Bone marrow (tissue), 2 donors: ENCODE measurements around the gene VEGFD.
A peak's percentile ranks its signal among the peaks of the same experiment; 100 is the strongest.

Source experiments
- DNase-seq, 2 donors: peaks; one replicate each; lab custom pipeline; 2025; lab: John Stamatoyannopoulos, UW

The VEGFD gene

DNA sequence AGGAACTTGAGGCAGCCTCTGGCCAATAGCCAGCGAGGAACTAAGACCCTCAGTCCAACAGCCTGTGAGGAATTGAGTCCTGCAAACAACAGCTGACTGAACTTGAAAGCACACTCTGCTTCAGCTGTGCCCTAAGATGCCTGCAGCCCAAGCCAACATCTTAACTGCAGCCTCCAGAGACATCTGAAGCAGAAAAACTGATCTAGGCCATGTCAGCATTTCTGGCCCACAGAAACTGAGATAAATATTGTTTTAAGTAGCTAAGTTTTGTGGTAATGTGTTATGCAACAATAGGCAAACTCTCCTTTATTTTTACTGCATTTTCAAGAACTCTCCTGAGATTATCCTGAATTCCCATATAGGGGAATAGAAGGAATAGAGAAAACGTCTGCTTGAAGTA is 24.5 kb downstream of the VEGFD start:
- no peak for DNase-seq

DNA sequence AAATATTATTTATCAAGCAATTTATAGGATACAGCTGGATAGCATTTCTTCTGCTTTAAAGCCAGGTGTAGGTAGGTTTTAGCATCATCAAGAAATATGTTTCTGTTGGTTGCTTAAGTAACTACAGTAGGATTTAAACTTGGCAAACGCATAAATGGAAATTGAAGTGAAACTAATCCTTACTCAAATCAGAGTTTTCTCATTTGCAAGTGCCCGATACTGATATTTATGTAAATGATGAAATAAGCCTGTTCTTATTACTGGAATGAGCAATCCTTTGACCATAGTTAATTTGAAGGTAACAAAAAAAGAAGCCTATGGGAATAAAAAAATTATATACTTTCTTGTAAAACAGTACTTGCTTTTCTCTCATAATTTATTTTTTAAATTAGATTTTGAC is 25.7 kb downstream of the VEGFD start:
- DNase-seq = no peak

DNA sequence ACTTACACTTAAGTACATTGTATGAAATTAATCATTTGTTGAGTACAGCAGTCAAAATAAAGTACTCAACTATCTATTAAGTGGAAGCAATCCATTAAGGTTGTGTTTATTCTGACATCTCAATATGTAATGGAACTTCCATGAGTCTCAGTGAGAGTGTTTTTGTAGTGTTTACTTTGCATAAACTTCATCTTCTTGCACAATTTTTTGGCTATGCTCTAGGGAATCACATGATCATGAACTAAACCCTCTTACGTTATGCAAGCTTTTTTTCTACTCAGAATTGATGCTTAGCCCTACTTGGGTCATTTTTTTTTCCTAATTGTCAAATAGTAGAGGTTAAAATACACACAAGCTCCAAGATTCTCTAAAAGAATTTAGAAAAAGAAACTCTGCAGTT is 27.8 kb downstream of the VEGFD start:
- DNase-seq = no peak

DNA sequence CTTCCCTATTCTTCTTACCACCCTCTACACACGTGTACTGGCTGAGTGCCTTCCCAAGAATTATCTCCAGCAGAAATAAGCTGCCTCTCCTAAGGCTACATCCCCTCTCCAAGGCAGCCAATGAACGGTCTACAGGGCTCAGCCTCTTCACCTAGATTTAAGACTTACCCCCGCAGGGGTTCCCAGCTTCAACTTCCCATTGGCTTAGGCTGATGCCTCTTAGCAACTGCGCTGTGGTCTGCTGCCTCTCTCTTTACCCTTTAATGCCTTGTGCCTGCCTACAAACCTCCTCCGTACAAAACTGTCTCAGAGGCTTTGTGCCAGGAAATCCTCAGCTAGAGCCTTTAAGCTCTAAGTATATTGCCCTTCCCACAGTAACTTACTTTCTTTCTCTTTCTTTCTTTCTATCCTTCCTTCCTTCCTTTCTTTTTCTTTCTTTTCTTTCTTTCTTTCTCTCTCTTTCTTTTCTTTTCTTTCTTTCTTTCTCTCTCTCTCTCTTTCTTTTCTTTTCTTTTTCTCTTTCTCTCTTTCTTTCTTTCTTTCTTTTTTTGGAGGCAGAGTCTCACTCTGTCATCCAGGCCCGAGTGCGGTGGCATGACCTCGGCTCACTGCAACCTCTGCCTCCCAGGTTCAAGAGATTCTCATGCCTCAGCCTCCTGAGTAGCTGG is 33.8 kb downstream of the VEGFD start:
- DNase-seq = no peak

DNA sequence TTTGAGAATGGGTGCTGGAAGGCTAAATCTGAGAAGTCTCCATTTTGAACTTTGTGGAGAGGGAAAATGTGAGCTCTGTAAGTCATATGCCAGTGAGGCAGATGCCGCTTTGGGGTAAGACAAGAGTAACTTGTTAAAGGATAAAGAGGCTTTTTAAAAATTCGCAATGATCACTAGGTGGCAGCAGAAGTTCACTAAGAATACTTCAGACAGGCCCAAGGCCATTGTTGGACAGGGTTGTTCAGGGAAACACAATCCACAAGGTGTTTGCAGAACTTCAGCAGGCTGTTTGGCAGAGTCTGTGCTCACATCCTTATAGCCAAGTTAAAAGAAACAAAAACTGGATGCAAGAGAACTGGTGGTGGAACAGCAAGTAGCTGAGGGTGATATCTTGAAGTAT is 35.2 kb downstream of the VEGFD start:
- peak in 1 of 2 donors; percentile 6 for DNase-seq

DNA sequence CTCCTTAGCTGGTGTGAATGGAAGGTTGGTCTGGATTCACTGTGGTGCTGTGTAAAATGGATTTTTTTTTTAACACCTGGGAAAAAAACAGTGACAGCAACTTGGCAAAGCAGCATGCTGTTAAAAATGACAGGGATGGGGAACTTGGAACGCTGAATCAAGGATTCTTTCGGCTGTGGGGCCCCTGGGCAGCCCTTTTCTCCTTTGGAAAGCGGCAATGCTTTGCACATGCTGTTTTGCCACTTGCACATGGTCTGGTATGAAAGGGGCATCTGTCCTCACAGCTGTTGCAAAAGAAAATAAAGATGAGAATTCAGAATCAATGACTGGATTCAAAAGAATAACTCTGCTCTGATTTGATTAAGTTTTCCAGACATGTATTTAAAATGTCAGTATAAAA is 38.2 kb downstream of the VEGFD start:
- no peak for DNase-seq

DNA sequence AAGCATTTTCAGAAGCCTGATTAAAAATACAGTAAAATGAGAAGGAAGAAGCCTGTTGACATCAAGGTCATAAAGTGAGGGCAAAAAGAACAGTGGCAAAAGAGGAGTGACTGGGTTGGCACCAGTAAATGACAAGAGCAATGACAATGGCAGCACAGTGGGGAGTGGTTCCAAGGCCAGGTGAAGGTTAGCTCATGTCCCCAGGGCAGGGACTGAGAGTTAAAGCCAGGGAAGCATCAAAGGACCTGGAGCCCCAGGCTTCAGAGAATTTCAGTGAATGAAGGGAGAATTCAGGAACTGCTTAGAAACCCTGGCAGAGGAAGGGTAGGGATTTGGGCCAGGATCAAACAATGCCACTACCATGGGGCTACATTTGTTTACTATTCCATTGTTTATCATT is 40.1 kb downstream of the VEGFD start:
- no peak for DNase-seq

DNA sequence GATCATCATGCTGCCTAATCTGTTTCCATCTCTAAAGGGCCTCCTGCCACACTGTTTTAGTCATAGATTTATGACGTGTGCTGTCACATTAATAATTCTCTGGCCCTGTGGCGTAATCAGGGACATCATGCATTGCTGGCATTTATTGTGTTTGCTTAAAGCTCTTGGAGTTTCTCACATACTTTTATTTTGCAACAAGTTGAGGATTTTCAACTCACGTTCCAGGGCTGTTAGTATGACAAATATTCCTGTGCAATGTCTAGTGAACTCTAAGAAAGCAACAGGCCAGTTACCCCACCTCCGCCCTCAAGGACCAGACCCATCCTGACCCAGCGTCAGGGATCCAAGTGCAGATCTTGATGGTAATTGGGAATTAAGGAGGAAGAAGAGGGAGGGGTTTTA is 41.1 kb downstream of the VEGFD start:
- DNase-seq = no peak

DNA sequence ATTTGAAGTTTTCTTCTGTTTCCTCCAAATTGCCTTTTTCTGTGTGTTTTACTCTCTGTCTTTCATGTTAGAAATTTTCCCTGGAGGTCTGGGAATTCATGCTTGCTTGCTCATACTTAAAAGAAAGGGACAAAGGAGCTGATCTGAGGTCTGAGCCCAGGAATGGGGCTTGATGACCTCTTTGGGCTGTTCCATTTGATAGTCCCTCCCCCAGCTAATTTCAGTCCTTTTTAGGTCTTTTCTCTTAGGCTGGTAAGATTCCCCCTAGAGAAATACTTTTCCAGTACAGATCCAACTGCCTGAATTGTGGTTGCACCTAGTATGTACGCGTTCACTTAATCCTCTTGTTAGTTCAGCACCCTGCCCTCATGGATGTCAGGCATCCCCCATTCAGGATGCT is 43.3 kb downstream of the VEGFD start:
- DNase-seq = no peak

DNA sequence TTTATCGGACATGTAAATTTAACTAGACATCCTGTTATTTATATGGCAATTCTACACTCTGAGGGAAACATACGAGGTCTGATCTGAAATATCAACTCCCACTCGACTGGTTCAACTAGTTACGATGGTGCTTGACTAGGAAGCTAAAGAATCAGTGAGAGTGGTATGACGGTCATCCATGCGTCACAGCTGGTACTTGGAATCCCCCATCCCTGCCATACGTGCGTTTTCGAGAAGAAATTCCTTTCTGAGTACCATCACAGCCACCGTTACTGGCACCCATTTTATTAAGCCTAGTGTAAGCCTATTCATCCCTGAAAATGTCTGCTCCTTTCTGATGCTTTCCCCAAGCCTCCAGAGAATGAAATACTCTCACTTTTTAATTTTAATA is 48.2 kb downstream of the VEGFD start:
- DNase-seq = no peak

DNA sequence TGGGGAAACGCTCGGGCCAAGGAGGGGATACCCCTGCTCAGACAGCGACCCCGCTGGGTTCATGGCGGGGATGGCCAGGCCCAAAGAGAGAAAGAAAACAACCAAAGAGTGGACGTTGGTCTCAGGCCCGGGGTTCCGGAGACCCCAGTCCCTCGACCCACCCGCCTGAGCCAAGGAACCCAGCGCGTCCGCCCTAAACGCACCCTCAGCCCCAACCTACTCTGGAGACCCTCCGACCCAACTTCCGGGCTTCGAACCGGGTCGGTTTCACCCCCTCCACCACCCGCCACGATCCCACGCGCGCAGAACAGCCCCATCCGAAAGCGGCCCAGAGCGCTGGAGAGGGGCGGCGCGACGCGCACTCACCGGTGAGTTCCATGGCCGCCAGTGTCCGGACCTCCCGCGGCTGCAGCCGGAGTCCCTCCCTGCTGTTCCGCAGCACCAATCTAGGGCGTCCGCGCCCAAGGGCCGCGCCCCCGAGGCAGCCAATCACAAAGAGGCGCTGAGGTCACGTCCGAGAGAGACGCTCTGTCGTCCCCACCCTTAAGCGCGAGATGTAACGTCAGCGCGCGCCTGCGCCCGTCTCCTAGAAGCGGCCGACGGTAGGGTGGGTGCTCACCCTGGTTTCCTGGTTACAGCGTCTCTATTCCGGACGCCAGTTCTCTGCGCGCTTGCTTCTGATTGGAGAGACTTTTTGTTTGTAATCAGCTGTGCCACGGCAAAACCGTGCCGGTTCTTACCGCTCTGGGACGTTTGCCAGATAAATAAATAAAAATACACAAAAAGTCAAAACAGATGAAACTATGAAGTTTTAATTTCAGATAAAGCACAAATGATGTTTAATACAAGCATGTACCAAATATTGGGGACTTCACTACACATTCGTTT is 48.8 kb downstream of the VEGFD start, which contains the start of gene PIGA:
Gene PIGA, minus strand, starts transcription at position 389 of the 888 bp plus-strand sequence. CDS start 3,593 bp downstream, outside the sequence.
- DNase-seq = peak; percentile 38 to 87

DNA sequence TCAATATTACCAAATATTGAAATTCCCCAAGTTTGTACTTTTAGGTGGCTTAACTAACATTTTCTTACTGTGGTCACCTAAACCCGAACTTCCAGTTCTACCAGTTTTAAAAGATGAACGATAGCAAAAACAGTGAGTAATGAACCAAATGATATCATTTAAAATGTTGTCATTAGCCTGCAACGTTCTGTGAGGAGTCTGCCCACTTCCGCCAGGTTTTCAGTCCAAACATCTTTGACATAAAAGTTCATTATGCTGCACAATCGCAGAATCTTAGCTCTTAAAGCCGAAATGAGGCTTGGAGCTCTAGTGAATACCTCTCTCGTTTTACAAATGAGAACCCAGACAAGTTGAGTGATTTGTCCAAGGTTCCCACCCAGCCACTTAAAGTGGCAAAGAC is 49.7 kb downstream of the VEGFD start:
- no peak for DNase-seq

DNA sequence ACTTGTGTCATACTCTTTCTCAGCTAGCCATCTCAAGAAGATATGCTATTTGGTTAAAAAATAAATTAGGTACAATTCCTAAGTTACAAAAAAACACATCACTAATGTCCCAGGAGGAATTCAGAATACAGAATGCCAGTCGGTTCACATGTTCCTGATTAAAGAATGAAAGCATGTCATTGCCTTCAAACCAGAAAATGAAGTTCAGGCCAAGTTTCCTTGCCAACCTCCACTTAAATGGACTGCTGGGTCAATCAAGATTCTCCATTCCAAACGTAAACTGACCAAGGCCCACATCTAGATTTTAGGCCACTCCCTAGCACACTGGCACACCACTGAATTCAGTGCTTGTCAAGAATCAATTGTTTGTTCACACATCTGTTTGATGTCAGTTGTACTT is 55.4 kb downstream of the VEGFD start:
- no peak for DNase-seq

DNA sequence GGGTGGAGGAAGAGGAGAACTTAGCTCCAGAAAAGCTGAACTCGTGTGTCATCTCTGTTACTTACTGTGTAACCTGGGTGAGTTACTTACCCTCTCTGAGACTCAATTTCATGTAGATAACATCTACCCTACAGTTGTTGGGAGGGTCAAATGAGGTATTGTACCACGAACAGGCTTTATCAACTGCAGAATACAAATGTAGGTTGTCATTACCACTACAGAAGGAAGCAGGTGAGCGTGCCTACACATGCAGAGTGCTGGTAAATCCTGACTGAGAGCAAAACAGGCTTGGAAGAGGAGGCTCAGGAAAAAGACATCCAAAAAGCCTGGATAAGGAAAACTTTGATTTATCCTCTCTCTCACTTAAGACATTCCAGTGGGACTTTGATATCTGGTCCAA is 56.1 kb downstream of the VEGFD start:
- no peak for DNase-seq

DNA sequence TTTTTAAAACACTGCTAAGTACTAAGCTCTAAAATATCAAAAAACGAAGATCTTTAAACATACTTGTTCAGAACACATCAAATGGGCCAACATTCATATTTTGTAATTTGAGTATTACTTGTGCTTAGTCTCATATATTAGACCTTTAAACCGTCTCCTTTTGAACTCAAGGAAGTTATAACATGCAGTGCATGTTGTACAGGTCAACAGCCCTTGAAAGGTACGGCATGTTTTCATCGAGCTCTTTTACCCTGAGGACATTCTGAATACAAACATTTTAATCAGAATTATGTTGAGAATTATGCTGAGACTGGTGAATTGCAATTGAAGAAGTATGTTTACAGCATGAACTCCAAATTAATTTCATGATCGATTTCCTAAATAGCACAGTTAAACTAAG is 61.7 kb downstream of the VEGFD start:
- no peak for DNase-seq

DNA sequence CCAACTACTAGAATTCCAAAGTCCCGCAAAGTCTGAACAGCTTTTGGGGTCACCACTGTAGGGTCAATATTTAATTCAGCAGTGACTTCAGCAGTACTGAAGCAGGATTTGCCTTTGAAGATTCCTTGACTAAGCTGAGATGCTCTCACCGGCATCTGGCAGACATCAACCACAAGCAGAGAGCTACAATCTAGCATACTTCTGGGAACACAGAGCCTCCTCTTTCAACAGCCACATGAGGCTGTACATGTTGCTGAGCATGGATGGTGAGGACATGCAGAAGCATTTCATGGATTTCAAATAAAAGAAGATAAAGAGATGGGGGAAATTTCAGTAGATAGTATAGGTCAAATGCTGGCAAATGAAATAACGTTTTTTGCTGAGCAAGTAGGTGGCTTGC is 62.1 kb downstream of the VEGFD start:
- DNase-seq = no peak

DNA sequence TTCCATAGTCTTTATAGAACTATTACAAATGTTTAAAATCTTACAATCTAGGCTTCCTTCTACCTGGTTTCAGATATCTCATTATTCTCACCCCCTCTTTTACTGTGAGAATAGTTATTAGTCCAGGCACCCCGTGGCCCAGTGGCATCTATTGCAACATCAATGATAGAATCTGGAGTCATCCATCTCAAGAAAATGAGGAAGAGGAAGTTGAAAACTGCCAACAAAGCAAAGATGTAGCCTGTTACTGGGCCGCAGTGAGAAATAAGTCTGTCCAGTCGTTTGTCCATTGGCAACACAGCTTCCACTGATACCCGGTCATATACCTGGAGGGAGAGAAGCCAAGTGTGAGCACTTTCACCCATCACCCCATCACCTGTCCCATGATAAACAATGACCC is 62.8 kb downstream of the VEGFD start:
- DNase-seq = no peak

DNA sequence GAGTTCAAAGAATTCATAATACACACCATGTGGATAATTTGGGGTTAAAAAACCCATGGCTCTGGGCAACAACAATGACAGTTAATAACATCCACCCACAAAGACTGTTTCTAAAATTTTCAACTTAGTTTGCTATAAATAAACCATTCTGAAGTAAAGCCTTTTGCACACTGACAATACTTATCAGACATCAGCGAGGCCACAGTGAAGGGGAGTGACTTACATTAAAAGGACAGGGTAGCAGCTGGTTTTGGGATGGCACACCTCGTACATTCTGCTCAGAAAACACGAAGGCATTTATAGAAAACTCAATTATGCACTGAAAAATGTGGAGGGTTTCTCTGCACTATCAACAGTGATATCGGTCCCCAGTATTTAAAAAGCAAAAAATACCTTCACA is 63.9 kb downstream of the VEGFD start:
- DNase-seq = no peak

DNA sequence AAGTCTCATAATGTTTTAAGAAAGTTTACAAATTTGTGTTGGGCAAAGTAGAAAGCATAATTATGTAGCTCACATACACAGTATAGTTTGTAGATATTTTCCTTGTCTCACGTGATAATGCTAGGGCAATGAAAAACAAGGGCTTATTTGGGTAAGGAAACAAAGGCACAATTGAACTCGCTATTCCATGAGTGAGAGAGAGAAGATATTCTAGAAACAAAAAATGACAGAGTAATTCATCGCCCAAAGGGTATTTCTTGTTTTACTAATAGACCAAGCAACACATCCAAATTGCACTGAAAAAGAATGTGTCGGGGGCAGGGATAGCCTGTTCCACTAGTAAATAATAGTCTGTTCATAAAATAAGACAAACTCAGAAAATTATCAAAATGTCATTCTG is 65.1 kb downstream of the VEGFD start:
- DNase-seq = no peak

DNA sequence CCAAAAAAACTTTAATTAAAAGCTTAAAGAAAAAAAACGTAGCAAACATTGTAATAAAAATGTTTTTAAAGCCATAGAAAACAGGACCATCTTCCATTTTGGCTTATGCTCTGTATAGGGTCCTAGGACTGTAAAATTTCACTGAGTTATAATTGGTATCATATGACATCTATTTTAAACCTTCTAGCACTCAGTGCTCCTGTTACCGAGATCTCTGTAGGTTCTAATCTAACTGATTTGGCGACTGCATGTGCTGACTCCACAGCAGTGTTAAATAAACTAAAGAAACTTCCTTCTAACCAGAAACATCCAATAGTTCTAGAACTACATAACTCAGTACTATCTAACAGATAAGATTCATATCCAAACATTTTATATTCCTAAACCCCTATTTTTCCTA is 68.7 kb downstream of the VEGFD start, which contains the start of gene ASB11:
Gene ASB11, minus strand, starts transcription at position 132 of the 400 bp plus-strand sequence. Its CDS starts 35 bp downstream, at position 97.
- no peak for DNase-seq

DNA sequence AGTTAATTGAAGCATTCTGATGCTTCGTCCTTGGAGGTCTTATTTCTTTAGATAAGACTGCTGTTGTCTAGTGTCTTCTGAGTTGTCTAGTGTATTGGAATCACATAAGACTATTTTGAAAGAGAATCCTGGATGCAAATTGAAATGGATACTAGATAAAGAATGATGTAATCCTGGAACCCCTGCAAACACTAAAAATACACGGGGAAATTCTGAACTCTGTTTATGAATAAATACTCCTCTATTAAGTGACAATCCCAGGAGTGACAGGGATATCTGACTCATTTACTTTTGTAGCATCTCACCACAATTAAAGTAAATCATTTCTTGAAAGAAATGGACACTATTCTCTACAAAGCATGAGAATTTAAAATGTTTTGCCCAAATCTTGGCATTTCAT is 69.7 kb downstream of the VEGFD start:
- no peak for DNase-seq

DNA sequence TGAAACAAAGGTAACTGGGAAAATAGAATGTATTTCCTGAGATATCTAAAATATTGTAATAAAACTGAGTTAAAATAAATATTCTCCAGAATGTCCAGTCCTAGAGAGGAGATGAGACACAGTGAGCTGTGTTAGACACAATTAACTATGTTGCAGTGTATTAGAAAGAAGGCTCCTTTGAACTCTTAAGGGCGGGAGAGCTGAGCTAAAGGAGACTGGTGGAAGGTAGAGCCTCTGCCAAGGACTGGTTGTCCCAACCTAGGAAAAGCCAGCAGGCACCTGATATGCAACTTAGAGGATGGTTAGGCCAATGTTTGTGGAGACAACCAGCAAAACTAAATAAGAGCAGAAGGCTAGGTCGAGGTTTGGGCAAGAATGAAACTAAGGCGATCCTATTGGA is 73.1 kb downstream of the VEGFD start:
- no peak for DNase-seq

DNA sequence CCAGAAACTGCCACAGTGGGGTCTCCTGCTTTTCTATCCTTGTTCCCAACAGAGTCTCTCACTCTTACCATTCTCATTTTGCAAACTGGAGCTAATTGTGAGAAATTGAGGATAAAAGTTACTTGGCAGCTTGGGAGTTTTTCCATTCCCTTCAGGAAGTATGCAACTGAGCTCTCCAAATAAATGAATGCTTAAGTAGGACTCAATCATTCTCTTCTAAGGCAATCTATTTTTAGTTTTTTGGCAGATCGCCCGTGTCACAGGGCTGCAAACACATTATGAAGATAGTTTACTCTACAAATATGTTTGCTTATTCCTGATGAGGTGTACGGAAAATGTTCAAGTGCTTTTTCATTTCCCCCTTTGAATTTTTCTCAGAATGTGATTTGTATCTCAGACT is 74.1 kb downstream of the VEGFD start:
- no peak for DNase-seq
